AG04449 (cell line): ENCODE data around the gene SIRT7.

Experiments
- CTCF ChIA-PET: fragments of 350-600 bp; formaldehyde crosslinking; extraction: SDS; loops from one replicate; lab custom pipeline; 2021; ENCODE audit warnings: antibody characterized with exemption; lab: Yijun Ruan, JAX
- POLR2A ChIA-PET: fragments of 400-600, 350-600 bp; formaldehyde crosslinking; extraction: SDS; loops from one replicate; lab custom pipeline; 2020; ENCODE audit warnings: antibody characterized with exemption, inconsistent platforms; lab: Yijun Ruan, JAX
- DNase-seq: peaks from one replicate; pipeline ENCODE4 v3.0.0-alpha.2; 2010; ENCODE audit warnings: low read depth, low spot score
- H3K4me3 ChIP-seq: 2 replicates; pipeline ENCODE4 v1.5.1; 2011; ENCODE audit warnings: low read depth, mild to moderate bottlenecking, control low read depth, low read length
- TF ChIP-seq, protein P1 (sequence below): IDR thresholded peaks from one replicate; pipeline ENCODE4 v1.5.1; 2011; ENCODE audit warnings: mild to moderate bottlenecking, moderate library complexity, low read length, control low read depth, inconsistent platforms; ENCODE audit not compliant: insufficient read depth; ENCODE audit errors: missing control alignments

The SIRT7 gene

DNA sequence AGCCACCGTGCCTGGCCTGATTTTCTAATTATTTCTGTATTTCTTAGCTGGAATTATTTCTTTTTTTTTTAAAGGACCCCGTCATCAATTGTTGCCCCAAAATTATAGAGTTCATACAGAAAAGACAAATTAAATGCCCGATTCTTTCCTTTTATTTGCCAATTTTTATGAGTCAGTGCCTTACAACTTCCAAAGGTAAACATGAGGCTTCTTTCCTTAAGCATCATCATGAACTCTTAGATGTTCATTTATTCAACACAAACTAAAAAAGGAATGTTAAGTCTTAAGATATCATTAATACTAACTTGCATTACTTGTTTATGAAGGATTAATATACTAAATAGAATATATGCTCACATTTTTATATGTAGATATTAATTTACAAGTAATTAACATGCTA lies 39.7 kb downstream of the SIRT7 start:
- H3K4me3 ChIP-seq = no peak overlapping the region
- ChIA-PET CTCF (interaction anchor here (3.3 kb wide), 1 partner anchor 8 kb away, joined by 15 read pairs; the partner anchor contains the start of gene ARHGDIA), POLR2A (interaction anchor here (1.1 kb wide), 1 partner anchor 8 kb away, joined by 3 read pairs; no protein-coding TSS in a partner anchor)
- TF ChIP-seq, protein P1, sequence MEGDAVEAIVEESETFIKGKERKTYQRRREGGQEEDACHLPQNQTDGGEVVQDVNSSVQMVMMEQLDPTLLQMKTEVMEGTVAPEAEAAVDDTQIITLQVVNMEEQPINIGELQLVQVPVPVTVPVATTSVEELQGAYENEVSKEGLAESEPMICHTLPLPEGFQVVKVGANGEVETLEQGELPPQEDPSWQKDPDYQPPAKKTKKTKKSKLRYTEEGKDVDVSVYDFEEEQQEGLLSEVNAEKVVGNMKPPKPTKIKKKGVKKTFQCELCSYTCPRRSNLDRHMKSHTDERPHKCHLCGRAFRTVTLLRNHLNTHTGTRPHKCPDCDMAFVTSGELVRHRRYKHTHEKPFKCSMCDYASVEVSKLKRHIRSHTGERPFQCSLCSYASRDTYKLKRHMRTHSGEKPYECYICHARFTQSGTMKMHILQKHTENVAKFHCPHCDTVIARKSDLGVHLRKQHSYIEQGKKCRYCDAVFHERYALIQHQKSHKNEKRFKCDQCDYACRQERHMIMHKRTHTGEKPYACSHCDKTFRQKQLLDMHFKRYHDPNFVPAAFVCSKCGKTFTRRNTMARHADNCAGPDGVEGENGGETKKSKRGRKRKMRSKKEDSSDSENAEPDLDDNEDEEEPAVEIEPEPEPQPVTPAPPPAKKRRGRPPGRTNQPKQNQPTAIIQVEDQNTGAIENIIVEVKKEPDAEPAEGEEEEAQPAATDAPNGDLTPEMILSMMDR = no peak
- no peak for DNase-seq

- no peak overlapping the region for H3K4me3 ChIP-seq
- DNase-seq = no peak
- TF ChIP-seq, protein P1 = no peak
- POLR2A ChIA-PET = interaction anchor here (1.1 kb wide), 1 partner anchor 9 kb away, joined by 3 read pairs; no protein-coding TSS in a partner anchor
- CTCF ChIA-PET = no interaction called here
Observed at GRCh38 chr17:81877569-81877968, 40.4 kb downstream of the SIRT7 start.

DNA sequence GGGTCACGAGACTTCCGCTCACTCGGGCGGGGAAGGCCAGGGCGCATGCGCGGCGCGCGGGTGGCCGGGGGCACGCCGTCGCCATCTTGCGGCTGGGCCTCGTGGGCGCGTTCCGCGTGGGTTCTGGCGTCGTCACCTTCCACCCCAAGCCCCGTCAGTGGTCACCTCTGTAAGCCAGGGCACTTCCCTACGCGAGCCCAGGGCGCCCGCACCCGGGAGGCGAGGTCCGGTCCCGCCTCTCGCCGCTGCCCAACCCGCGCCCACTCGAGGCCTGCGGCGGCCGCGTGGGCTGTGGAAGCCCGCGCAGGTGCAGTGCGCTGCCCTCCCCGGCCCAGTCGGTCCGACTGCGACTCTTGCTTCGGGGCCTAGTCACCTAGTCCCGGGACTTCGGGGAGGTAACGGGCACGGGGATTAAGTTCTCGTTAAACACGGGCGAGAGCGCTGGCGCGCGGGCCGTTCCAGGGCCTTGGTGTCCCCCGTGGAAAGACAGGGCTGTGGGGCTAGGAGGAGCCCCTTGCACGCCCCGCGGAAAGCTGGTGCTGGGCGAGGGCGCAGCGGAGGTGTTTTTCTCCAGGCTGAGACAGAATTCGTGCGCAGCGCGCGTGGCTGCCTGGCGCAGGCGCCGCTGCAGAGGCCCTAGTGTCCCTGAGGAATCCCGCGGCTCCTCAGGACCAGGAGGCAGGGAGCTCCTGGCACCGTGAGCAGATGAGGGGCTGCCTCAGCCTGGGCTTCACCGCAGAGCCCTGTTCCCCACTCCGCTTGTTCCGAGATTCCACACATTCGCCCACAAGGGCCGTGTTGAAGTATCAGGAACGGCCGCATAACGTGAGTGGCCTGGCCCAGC lies 46.4 kb downstream of the SIRT7 start:
- ChIA-PET CTCF (interaction anchor here (1.2 to 2.9 kb wide), 4 partner anchors 8 to 149 kb away, joined by 4 to 15 read pairs (median 6); no protein-coding TSS in a partner anchor), POLR2A (interaction anchor here (1.2 to 2.6 kb wide), 8 partner anchors 10 to 149 kb away, joined by 3 to 28 read pairs (median 4); partner anchors contain the start of genes MCRIP1 and P4HB)
- DNase-seq = no peak
- H3K4me3 ChIP-seq = peak overlapping the region; percentile 81
- TF ChIP-seq, protein P1 = peak; percentile 43

DNA sequence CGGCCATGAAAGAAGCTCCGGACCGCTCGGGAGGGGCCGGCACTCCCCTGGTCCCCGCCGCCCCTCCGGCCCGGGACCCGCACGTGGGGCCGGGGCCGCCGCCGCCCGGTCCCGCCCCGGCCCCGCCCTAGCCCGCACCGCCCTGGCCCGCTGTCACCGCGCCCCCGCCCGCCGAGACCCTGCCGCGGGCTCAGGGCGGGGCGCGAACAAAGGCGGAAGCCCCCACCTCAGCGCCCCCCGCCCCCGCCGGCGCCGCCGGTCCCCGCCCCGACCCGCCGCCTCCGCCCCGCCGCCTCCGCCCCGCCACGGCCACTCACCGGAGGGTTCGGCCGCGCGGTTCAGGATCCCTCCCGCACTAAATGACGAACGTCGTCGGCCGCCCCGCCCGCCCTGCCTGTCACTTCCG lies 47.0 kb downstream of the SIRT7 start, which contains the start of gene ARHGDIA:
TSS of gene ARHGDIA (minus strand) at position 357 of the 406 bp plus-strand sequence. CDS start 1,407 bp downstream, outside the sequence.
- ChIA-PET POLR2A (interaction anchor here (0.9 to 2.6 kb wide), 3 partner anchors 10 to 38 kb away, joined by 3 to 28 read pairs (median 4); partner anchors contain the start of genes MCRIP1 and P4HB), CTCF (interaction anchor here (1.1 to 2.9 kb wide), 7 partner anchors 9 to 149 kb away, joined by 3 to 15 read pairs (median 4); no protein-coding TSS in a partner anchor)
- no peak for DNase-seq
- TF ChIP-seq, protein P1 = no peak
- H3K4me3 ChIP-seq = peak within 1 kb of the TSS; percentile 81

GRCh38 chr17:81870131-81870980 lies 47.6 kb downstream of the SIRT7 start:
- peak overlapping the region; percentile 81 for H3K4me3 ChIP-seq
- DNase-seq = no peak
- TF ChIP-seq, protein P1 = no peak
- CTCF ChIA-PET = interaction anchor here (1.1 to 2.9 kb wide), 13 partner anchors 9 to 150 kb away, joined by 3 to 15 read pairs (median 5); partner anchors contain the start of genes P4HB and PCYT2
- POLR2A ChIA-PET = interaction anchor here (0.7 to 2.6 kb wide), 4 partner anchors 9 to 37 kb away, joined by 3 to 28 read pairs (median 4); partner anchors contain the start of genes MCRIP1 and P4HB
